A673 (cell line): ENCODE measurements around the gene CLNK. TPM values are rescaled to one million over a fixed set of nuclear protein-coding genes. Genes with fewer than 3 reads are reported as not detected.

Source experiments
- BruUV-seq: library from RNA; stranded (reverse); fragments of 400-500 nt; replicated peaks from 2 replicates; lab custom pipeline; 2021; lab: Mats Ljungman, UMichigan
- CTCF ChIA-PET: fragments of 300-600 bp; sonication (Branson Sonifier 250); formaldehyde crosslinking; loops from one replicate; lab custom pipeline; 2022; ENCODE audit warnings: antibody characterized with exemption; lab: Charles Lee
- POLR2A ChIA-PET: fragments of 300-600 bp; sonication (Branson Sonifier 250); formaldehyde crosslinking; loops from one replicate; lab custom pipeline; 2022; ENCODE audit warnings: antibody characterized with exemption; ENCODE audit not compliant: low non-redundant PET; lab: Charles Lee
- DNase-seq: peaks from one replicate; pipeline ENCODE4 v3.0.0-alpha.2; 2015; ENCODE audit warnings: low spot score
- H3K27ac ChIP-seq: fragments of 200-600 bp; sonication (generic); 2 replicates; pipeline ENCODE4 v1.5.1; 2016; ENCODE audit warnings: mixed run types, low read depth, mild to moderate bottlenecking, mixed read lengths, antibody characterized with exemption, low read length; ENCODE audit not compliant: poor library complexity, severe bottlenecking
- H3K27me3 ChIP-seq: fragments of 200-600 bp; sonication (generic); replicated peaks from 2 replicates; pipeline ENCODE4 v1.6.1; 2017; ENCODE audit warnings: mixed run types, low read depth, mild to moderate bottlenecking, mixed read lengths, antibody characterized with exemption, low read length; ENCODE audit not compliant: insufficient read depth, poor library complexity
- H3K36me3 ChIP-seq: fragments of 200-600 bp; sonication (generic); 2 replicates; pipeline ENCODE4 v1.6.1; 2016; ENCODE audit warnings: mixed run types, mild to moderate bottlenecking, mixed read lengths, antibody characterized with exemption, low read length; ENCODE audit not compliant: insufficient read depth, poor library complexity, severe bottlenecking
- H3K4me1 ChIP-seq: fragments of 200-600 bp; sonication (generic); 2 replicates; pipeline ENCODE4 v1.6.1; 2017; ENCODE audit warnings: mixed run types, mild to moderate bottlenecking, mixed read lengths, antibody characterized with exemption, low read length; ENCODE audit not compliant: insufficient read depth, poor library complexity, severe bottlenecking
- H3K4me3 ChIP-seq: fragments of 200-600 bp; sonication (generic); 2 replicates; pipeline ENCODE4 v1.5.1; 2016; ENCODE audit warnings: low read depth, mixed run types, mild to moderate bottlenecking, mixed read lengths, low read length; ENCODE audit not compliant: poor library complexity, severe bottlenecking
- H3K9me3 ChIP-seq: fragments of 200-600 bp; sonication (generic); 2 replicates; pipeline ENCODE4 v1.6.1; 2016; ENCODE audit warnings: mixed run types, low read depth, mild to moderate bottlenecking, mixed read lengths, antibody characterized with exemption, low read length; ENCODE audit not compliant: poor library complexity, severe bottlenecking
- CTCF ChIP-seq: fragments of 300-800, 200-600 bp; sonication (generic); conservative IDR thresholded peaks from 2 replicates; pipeline ENCODE4 v1.5.1; 2017; ENCODE audit warnings: low read depth, mild to moderate bottlenecking, antibody characterized with exemption, low read length, moderate library complexity, mixed read lengths
- EZH2 ChIP-seq: fragments of 200-600 bp; sonication (generic); IDR thresholded peaks from 2 replicates; pipeline ENCODE4 v1.6.1; 2017; ENCODE audit warnings: borderline replicate concordance, low read depth, mild to moderate bottlenecking, mixed read lengths, antibody characterized with exemption, low read length; ENCODE audit not compliant: poor library complexity, severe bottlenecking
- intact Hi-C: fragments of 100-400 bp; cut with micrococcal nuclease; formaldehyde crosslinking; loops from one replicate; pipeline ENCODE4 v1.10.0; 2022; ENCODE audit not compliant: unreplicated experiment
- total RNA-seq: library from RNA; stranded (reverse); gene quantifications from 2 replicates; pipeline ENCODE4 v1.2.3, GENCODE V29; 2021

Gene CLNK
- total RNA-seq, 1 experiment from 2014 or later: not detected

GRCh38 chr4:10639100-10639499 is 45.5 kb downstream of the CLNK start:
- DNase-seq: no peak
- CTCF ChIA-PET: no interaction called here
- TF ChIP-seq CTCF (no peak), EZH2 (no peak)

GRCh38 chr4:10635091-10635490 is 49.5 kb downstream of the CLNK start:
- H3K4me1 ChIP-seq: no peaks in the 10 kb centered on the region
- H3K4me3 ChIP-seq: no peak overlapping the region
- no peak for DNase-seq
- H3K9me3 ChIP-seq: peaks cover 9% of the 10 kb centered on the region
- TF ChIP-seq EZH2 (no peak), CTCF (no peak)
- H3K27me3 ChIP-seq: no peaks in the 10 kb centered on the region
- intact Hi-C loops: no loop called here
- CTCF ChIA-PET: no interaction called here
- no peak overlapping the region for H3K27ac ChIP-seq
- no TSS peak for BruUV-seq
- POLR2A ChIA-PET: no interaction called here
- H3K36me3 ChIP-seq: no peaks in the 10 kb centered on the region

More at GRCh38 chr4:10639100-10639499, 45.5 kb downstream of the CLNK start:
- POLR2A ChIA-PET: no interaction called here
- Histone ChIP-seq H3K9me3 (peaks cover 24% of the 10 kb centered on the region), H3K27me3 (no peaks in the 10 kb centered on the region), H3K4me1 (no peaks in the 10 kb centered on the region), H3K27ac (no peak overlapping the region), H3K4me3 (no peak overlapping the region), H3K36me3 (no peaks in the 10 kb centered on the region)
- intact Hi-C loops: no loop called here
- BruUV-seq: no TSS peak

GRCh38 chr4:10629394-10629793 is 55.2 kb downstream of the CLNK start:
- Histone ChIP-seq H3K4me1 (no peaks in the 10 kb centered on the region), H3K4me3 (no peak overlapping the region), H3K36me3 (no peaks in the 10 kb centered on the region), H3K27ac (no peak overlapping the region), H3K27me3 (no peaks in the 10 kb centered on the region), H3K9me3 (no peaks in the 10 kb centered on the region)
- CTCF ChIA-PET: no interaction called here
- intact Hi-C loops: no loop called here
- POLR2A ChIA-PET: no interaction called here
- BruUV-seq: no TSS peak
- DNase-seq: no peak
- no peak for TF ChIP-seq CTCF
- no peak for TF ChIP-seq EZH2
